OCI-LY1 (cell line): Measurements from ENCODE around the gene FBXL17.

ENCODE experiments used
- CTCF ChIP-seq: fragments of 200-600 bp; sonication (generic), shearing (Covaris generic); IDR thresholded peaks from 2 replicates; pipeline ENCODE4 v1.5.1; 2017; ENCODE audit warnings: mild to moderate bottlenecking, antibody characterized with exemption, low read length, moderate library complexity, mixed read lengths
- EZH2 ChIP-seq: fragments of 200-600 bp; sonication (generic), shearing (Covaris generic); IDR thresholded peaks from 2 replicates; pipeline ENCODE4 v1.8.0; 2017; ENCODE audit warnings: borderline replicate concordance, mixed run types, mild to moderate bottlenecking, antibody characterized with exemption, low read length, moderate library complexity, mixed read lengths

GRCh38 chr5:107840592-107840991 is 541.3 kb downstream of the FBXL17 start:
- TF ChIP-seq CTCF (no peak), EZH2 (no peak)
